ENCODE data around the gene PTPRE.

The PTPRE gene

GRCh38 chr10:128047351-128047750, 140.4 kb downstream of the PTPRE start:
- H3K79me2 ChIP-seq (ENCODE audit: low read length) = peaks cover 60% of the 10 kb centered on the region
- peak overlapping the region; percentile 86 for H3K9ac ChIP-seq (ENCODE audit: low read length)
- peak overlapping the region; percentile 96 for H3K4me3 ChIP-seq (ENCODE audit: low read length)
- peak overlapping the region; percentile 94 for H3K4me2 ChIP-seq (ENCODE audit: low read length)
- TF ChIP-seq EZH2phosphoT487 (IDR thresholded peaks at IDR 0.05; ENCODE audit: low read depth) = no peak
- TF ChIP-seq, protein P1, sequence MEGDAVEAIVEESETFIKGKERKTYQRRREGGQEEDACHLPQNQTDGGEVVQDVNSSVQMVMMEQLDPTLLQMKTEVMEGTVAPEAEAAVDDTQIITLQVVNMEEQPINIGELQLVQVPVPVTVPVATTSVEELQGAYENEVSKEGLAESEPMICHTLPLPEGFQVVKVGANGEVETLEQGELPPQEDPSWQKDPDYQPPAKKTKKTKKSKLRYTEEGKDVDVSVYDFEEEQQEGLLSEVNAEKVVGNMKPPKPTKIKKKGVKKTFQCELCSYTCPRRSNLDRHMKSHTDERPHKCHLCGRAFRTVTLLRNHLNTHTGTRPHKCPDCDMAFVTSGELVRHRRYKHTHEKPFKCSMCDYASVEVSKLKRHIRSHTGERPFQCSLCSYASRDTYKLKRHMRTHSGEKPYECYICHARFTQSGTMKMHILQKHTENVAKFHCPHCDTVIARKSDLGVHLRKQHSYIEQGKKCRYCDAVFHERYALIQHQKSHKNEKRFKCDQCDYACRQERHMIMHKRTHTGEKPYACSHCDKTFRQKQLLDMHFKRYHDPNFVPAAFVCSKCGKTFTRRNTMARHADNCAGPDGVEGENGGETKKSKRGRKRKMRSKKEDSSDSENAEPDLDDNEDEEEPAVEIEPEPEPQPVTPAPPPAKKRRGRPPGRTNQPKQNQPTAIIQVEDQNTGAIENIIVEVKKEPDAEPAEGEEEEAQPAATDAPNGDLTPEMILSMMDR (IDR thresholded peaks at IDR 0.05; ENCODE audit: low read depth, low read length) = no peak
- no peak overlapping the region for H2AFZ ChIP-seq (ENCODE audit: low read depth, low read length)
- H3K27me3 ChIP-seq (ENCODE audit: low read depth, low read length) = no peaks in the 10 kb centered on the region
- peaks cover 32% of the 10 kb centered on the region for H3K36me3 ChIP-seq (replicated peaks; ENCODE audit: low read depth, low read length)
- peaks cover 14% of the 10 kb centered on the region for H4K20me1 ChIP-seq (ENCODE audit: insufficient read depth, low read length)
- peaks cover 52% of the 10 kb centered on the region for H3K4me1 ChIP-seq (ENCODE audit: low read length)
- peak overlapping the region; percentile 81 for H3K27ac ChIP-seq (ENCODE audit: low read length)
- no peaks in the 10 kb centered on the region for H3K9me3 ChIP-seq (ENCODE audit: insufficient read depth, low read length)

DNA sequence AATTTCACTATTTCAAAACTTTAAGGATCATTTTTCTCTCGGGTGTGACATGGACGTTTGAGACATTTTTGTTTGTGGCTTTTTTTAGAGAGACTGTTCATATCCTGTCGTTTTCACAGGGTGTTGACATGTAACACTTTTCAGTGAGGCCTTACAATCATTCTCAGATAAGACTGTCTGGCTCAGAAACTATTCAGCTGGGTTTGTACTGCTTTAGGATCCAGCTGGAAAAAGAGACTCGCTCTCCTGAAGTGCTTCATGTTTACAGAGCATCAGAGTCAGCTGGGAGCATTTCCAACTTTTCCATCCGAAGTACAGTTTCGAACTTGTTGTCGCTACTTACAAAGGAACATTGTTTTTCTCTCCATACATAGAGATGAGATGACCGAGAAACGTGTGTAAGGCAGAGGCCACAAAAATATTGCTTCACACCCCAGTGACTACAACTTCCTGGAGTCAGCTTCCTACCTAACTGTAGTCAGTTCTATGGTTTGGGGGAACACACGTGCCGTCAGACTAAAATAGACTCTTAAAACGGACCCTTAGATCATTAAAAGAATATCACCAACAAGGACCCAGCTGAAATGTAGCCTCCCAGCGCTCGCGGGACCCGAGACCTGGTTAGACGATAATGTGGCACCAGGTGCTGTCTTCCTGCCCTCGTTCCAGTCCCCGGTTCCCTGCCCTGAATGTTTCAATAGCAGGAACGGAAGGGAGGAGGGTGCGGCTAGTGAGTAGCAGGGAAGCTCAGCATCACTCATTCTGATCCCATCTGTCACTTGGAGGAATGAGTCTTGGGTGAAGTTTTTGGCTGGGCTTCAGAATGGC, 141.3 kb downstream of the PTPRE start:
- peaks cover 52% of the 10 kb centered on the region for H3K4me1 ChIP-seq (ENCODE audit: low read length)

GRCh38 chr10:128048819-128049210, 141.9 kb downstream of the PTPRE start:
- Histone ChIP-seq H3K4me2 (ENCODE audit: low read length) (peak overlapping the region; percentile 94), H3K27me3 (ENCODE audit: low read depth, low read length) (no peaks in the 10 kb centered on the region), H3K79me2 (ENCODE audit: low read length) (peaks cover 68% of the 10 kb centered on the region), H3K4me3 (ENCODE audit: low read length) (peak overlapping the region; percentile 96), H2AFZ (ENCODE audit: low read depth, low read length) (no peak overlapping the region), H3K4me1 (ENCODE audit: low read length) (peaks cover 52% of the 10 kb centered on the region), H3K9ac (ENCODE audit: low read length) (peak overlapping the region; percentile 86), H3K9me3 (ENCODE audit: insufficient read depth, low read length) (no peaks in the 10 kb centered on the region), H3K36me3 (replicated peaks; ENCODE audit: low read depth, low read length) (peaks cover 40% of the 10 kb centered on the region), H3K27ac (ENCODE audit: low read length) (peak overlapping the region; percentile 81), H4K20me1 (ENCODE audit: insufficient read depth, low read length) (peaks cover 14% of the 10 kb centered on the region)
- TF ChIP-seq EZH2phosphoT487 (IDR thresholded peaks at IDR 0.05; ENCODE audit: low read depth) = no peak
- TF ChIP-seq, protein P1 (IDR thresholded peaks at IDR 0.05; ENCODE audit: low read depth, low read length) = no peak

More for the DNA sequence above, 141.3 kb downstream of the PTPRE start:
- no peak for TF ChIP-seq EZH2phosphoT487 (IDR thresholded peaks at IDR 0.05; ENCODE audit: low read depth)
- TF ChIP-seq, protein P1 (IDR thresholded peaks at IDR 0.05; ENCODE audit: low read depth, low read length) = no peak
- Histone ChIP-seq H3K36me3 (replicated peaks; ENCODE audit: low read depth, low read length) (peaks cover 37% of the 10 kb centered on the region), H3K27ac (ENCODE audit: low read length) (peak overlapping the region; percentile 81), H3K9me3 (ENCODE audit: insufficient read depth, low read length) (no peaks in the 10 kb centered on the region), H4K20me1 (ENCODE audit: insufficient read depth, low read length) (peaks cover 14% of the 10 kb centered on the region), H3K4me3 (ENCODE audit: low read length) (peak overlapping the region; percentile 96), H3K79me2 (ENCODE audit: low read length) (peaks cover 66% of the 10 kb centered on the region), H3K27me3 (ENCODE audit: low read depth, low read length) (no peaks in the 10 kb centered on the region), H2AFZ (ENCODE audit: low read depth, low read length) (no peak overlapping the region), H3K9ac (ENCODE audit: low read length) (peak overlapping the region; percentile 86), H3K4me2 (ENCODE audit: low read length) (peak overlapping the region; percentile 94)

DNA sequence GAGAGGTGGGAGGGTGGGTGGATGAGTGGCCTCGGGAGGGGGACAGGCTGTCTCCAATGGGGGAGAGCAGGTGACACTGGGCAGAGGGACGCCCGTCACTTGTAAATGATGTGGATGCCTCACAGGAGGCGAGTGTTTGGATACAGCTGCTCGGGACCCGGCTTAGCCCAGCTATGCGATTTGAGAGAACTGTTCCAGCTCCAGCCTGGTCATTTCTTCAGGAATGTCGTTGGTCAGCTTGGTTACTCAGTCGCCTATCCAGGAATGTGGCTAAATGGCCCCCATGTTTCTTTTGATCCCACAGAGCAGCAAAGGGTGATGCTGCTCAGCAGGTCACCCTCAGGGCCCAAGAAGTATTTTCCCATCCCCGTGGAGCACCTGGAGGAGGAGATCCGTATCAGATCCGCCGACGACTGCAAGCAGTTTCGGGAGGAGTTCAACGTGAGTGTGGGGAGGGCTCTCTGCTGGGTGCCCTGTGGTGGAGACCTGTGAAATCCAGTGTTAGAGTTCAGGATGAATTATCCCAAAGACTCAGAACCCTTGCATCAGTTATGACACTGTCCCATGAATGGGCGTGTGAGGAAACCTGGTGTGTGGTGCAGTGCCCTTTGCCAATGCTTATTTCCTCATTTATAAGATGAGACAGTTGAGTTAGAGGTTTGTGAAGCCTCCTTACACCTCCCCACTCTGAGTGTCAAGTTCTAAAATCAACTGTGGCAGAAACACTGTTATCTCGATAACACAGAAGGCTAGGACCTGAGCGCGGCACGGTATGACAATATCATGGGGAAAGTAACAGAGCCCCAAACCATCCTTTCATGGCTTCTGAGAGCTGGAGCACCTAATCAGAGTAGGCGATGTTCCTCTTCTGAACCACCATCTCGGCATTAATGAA, 142.6 kb downstream of the PTPRE start:
- Histone ChIP-seq H3K36me3 (replicated peaks; ENCODE audit: low read depth, low read length) (peaks cover 44% of the 10 kb centered on the region), H3K4me1 (ENCODE audit: low read length) (peaks cover 52% of the 10 kb centered on the region), H2AFZ (ENCODE audit: low read depth, low read length) (no peak overlapping the region)

More for the DNA sequence above, 142.6 kb downstream of the PTPRE start:
- Histone ChIP-seq H3K9ac (ENCODE audit: low read length) (peak overlapping the region; percentile 86), H3K79me2 (ENCODE audit: low read length) (peaks cover 72% of the 10 kb centered on the region), H3K27me3 (ENCODE audit: low read depth, low read length) (no peaks in the 10 kb centered on the region), H3K4me2 (ENCODE audit: low read length) (peak overlapping the region; percentile 94), H3K9me3 (ENCODE audit: insufficient read depth, low read length) (no peaks in the 10 kb centered on the region), H3K4me3 (ENCODE audit: low read length) (peak overlapping the region; percentile 96), H4K20me1 (ENCODE audit: insufficient read depth, low read length) (peaks cover 14% of the 10 kb centered on the region), H3K27ac (ENCODE audit: low read length) (peak overlapping the region; percentile 81)
- no peak for TF ChIP-seq EZH2phosphoT487 (IDR thresholded peaks at IDR 0.05; ENCODE audit: low read depth)
